Measurements from ENCODE around the gene RESP18.
A peak's percentile ranks its signal among the peaks of the same experiment; 100 is the strongest.
"Not testable (repeated sequence)": the region's sequence is repeated elsewhere in the genome, so short reads cannot be mapped to it uniquely, and the experiment has no call there.

RESP18 gene

DNA sequence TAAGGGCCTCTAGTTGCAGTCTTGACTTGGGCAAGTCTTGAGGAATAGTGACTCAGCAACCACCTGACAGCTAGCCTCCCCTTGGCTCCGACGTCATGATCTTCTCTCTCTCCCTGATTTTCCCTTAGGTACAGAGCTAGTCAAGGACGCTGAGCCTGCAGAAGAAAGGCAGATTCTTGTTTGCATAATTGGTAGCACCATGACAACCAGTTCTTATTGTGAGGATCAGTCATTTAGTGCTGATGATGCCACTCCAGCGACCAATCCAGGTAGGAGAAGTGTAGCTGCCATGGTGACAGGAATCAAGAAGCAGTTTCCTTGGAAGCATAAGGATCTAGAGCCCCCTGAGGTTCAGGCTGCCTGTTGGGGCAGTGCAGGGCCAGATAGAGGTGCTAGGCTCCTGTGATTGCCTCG, 2.8 kb upstream of the RESP18 start:
- no peaks in the 10 kb centered on the region for H3K9me3 ChIP-seq (ENCODE audit: low read depth, low read length)
- no peak for TF ChIP-seq FOXP2 (optimal IDR thresholded peaks at IDR 0.05; ENCODE audit: control extremely low read depth, extremely low read length, insufficient read depth)
- TF ChIP-seq EZH2 (IDR thresholded peaks at IDR 0.05): no peak
- no peak for TF ChIP-seq POLR2AphosphoS5 (IDR thresholded peaks at IDR 0.05; ENCODE audit: borderline replicate concordance, low read depth, low read length)
- no peaks in the 10 kb centered on the region for H3K36me3 ChIP-seq (ENCODE audit: insufficient read depth, low read length)
- no peak overlapping the region for H3K9ac ChIP-seq (ENCODE audit: insufficient read length)
- H3K27ac ChIP-seq: no peak overlapping the region
- DNase-seq (ENCODE audit: low read depth, low spot score): no peak
- no peak overlapping the region for H3K4me3 ChIP-seq

DNA sequence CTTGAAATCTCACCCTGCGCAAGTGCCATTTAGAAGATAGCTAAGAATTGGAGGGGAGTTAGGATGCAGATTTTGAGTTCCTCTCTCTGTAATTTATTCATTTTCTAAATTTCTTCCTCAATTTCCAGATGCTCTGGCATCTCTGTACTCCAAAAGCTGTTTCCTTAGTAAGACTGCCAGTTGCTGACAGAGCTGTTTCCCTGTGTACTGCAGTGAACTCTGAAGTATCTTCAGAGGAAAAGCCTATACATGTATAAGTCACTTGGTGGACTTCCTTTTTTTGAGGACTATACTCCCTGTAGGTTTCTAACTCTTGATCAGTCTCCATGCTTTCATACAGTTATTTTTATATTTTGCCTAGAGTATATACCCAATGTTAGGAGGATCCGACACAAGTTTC, 1.5 kb upstream of the RESP18 start:
- Histone ChIP-seq H3K27ac (no peak overlapping the region), H3K4me3 (no peak overlapping the region), H3K36me3 (ENCODE audit: insufficient read depth, low read length) (no peaks in the 10 kb centered on the region), H3K9me3 (ENCODE audit: low read depth, low read length) (no peaks in the 10 kb centered on the region), H3K9ac (ENCODE audit: insufficient read length) (no peak overlapping the region)
- TF ChIP-seq EZH2 (IDR thresholded peaks at IDR 0.05) (no peak), POLR2AphosphoS5 (IDR thresholded peaks at IDR 0.05; ENCODE audit: borderline replicate concordance, low read depth, low read length) (no peak), FOXP2 (optimal IDR thresholded peaks at IDR 0.05; ENCODE audit: control extremely low read depth, extremely low read length, insufficient read depth) (no peak)
- no peak for DNase-seq (ENCODE audit: low read depth, low spot score)

DNA sequence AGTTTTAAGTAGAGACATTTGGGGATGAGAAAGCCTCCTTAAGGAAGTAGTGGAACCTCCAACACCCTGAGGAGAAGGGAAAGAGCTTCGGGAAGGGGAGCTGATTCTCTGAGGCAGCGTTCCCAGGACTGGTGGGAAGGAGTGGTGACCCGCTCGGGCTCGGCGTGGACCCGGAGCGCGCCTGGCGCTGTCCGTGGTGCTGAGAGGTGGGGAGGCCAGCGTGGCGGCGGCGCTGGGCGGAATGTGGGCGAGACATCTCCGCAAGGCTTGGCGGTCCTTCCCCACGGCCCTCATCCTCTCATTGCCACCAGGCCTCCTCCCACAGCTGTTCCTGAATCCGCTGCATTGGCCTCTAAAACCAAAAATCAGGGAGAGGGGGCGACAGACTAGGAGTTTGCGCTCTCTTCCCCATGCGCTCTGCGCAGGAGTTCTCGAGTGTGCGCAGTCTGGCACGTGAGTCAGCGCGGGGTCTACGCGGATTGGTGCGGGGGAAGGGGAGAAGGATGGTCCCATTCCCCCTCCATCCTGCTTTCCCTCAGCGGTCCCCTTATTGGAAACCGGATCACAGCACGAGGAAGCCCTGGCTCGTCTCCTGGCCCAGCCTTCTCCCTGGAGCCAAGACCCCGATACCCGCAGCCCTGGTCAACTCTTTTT, 857 bp downstream of the RESP18 start:
- DNase-seq (ENCODE audit: low read depth, low spot score): no peak
- Histone ChIP-seq H3K4me3 (no peak overlapping the region), H3K27ac (no peak overlapping the region), H3K9ac (ENCODE audit: insufficient read length) (no peak overlapping the region), H3K36me3 (ENCODE audit: insufficient read depth, low read length) (no peaks in the 10 kb centered on the region), H3K9me3 (ENCODE audit: low read depth, low read length) (no peaks in the 10 kb centered on the region)
- TF ChIP-seq EZH2 (IDR thresholded peaks at IDR 0.05) (no peak), POLR2AphosphoS5 (IDR thresholded peaks at IDR 0.05; ENCODE audit: borderline replicate concordance, low read depth, low read length) (no peak), FOXP2 (optimal IDR thresholded peaks at IDR 0.05; ENCODE audit: control extremely low read depth, extremely low read length, insufficient read depth) (peak; percentile 32)

DNA sequence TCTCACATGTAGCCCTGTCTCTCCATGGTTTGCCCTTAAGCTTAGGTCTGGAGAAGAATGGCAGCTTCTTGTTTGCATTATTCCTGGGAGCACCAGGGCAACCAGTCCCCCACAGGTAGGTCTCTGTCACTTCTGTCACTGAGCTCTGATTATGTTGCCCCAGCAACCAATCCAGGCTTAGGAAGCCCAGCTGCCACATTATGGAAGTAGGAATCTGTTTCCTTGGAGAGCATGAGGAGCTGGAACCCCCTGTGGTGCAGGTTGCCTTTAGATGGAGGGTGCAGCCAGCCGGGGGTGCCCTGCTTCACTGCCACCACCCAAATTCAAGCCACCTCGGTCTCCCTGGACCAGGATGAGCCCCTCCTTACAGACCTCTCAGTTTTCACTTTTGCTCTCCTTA, 4.8 kb downstream of the RESP18 start:
- TF ChIP-seq POLR2AphosphoS5 (IDR thresholded peaks at IDR 0.05; ENCODE audit: borderline replicate concordance, low read depth, low read length) (no peak), EZH2 (IDR thresholded peaks at IDR 0.05) (no peak), FOXP2 (optimal IDR thresholded peaks at IDR 0.05; ENCODE audit: control extremely low read depth, extremely low read length, insufficient read depth) (no peak)
- Histone ChIP-seq H3K4me3 (no peak overlapping the region), H3K9ac (ENCODE audit: insufficient read length) (no peak overlapping the region), H3K27ac (no peak overlapping the region), H3K9me3 (ENCODE audit: low read depth, low read length) (no peaks in the 10 kb centered on the region), H3K36me3 (ENCODE audit: insufficient read depth, low read length) (no peaks in the 10 kb centered on the region)
- no peak for DNase-seq (ENCODE audit: low read depth, low spot score)

DNA sequence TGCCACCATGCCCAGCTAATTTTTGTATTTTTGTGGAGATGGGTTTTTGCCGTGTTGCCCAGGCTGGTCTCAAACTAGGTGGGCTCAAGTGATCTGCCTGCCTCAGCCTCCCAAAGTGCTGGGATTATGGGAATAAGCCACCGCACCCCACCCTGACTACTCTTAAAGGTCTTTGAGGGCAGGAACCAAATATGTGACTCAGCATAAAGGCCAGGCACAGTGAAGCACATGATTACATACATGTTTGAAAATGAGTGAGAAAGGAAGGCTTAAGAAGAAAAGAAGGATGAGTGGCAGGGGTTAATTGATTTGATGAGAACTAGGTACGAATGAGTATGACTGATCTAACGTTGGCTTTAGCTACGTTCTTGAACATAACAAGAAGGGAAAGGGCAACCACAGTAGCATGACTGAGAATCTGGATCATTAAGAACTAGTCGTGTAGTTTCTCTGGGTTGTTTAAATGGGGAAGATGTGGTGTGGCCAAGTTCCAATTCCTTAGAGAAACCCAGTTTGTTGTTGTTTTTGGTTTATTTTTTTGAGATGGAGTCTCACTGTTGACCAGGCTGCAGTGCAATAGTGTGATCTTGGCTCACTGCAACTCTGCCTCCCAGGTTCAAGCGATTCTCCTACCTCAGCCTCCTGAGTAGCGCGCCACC, 6.8 kb downstream of the RESP18 start:
- H3K9ac ChIP-seq (ENCODE audit: insufficient read length): no peak overlapping the region
- H3K9me3 ChIP-seq (ENCODE audit: low read depth, low read length): no peaks in the 10 kb centered on the region
- DNase-seq (ENCODE audit: low read depth, low spot score): no peak
- no peak overlapping the region for H3K27ac ChIP-seq
- no peak for TF ChIP-seq FOXP2 (optimal IDR thresholded peaks at IDR 0.05; ENCODE audit: control extremely low read depth, extremely low read length, insufficient read depth)
- TF ChIP-seq POLR2AphosphoS5 (IDR thresholded peaks at IDR 0.05; ENCODE audit: borderline replicate concordance, low read depth, low read length): no peak
- no peak for TF ChIP-seq EZH2 (IDR thresholded peaks at IDR 0.05)
- H3K36me3 ChIP-seq (ENCODE audit: insufficient read depth, low read length): no peaks in the 10 kb centered on the region
- H3K4me3 ChIP-seq: no peak overlapping the region

DNA sequence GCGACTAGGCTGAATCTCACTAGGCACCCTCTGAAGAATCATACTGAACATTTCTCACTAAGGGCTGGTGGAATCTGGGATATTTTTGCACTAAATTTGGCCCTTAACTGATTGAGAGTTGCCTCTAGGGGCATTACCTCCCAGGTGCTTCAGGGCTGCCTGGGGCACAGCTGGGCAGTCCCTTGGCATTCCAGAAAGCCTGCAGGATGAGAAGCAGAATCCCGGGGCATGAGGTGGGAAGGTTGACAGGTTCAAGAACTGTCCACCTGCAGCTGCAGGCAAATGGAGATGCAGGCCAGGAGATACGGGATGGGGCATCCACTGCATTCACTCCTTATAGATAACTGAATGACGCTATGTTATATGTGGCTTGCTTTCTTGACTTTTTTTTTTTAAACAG, 7.4 kb downstream of the RESP18 start:
- DNase-seq (ENCODE audit: low read depth, low spot score): no peak
- H3K27ac ChIP-seq: no peak overlapping the region
- no peaks in the 10 kb centered on the region for H3K36me3 ChIP-seq (ENCODE audit: insufficient read depth, low read length)
- no peaks in the 10 kb centered on the region for H3K9me3 ChIP-seq (ENCODE audit: low read depth, low read length)
- no peak for TF ChIP-seq EZH2 (IDR thresholded peaks at IDR 0.05)
- H3K4me3 ChIP-seq: no peak overlapping the region
- H3K9ac ChIP-seq (ENCODE audit: insufficient read length): no peak overlapping the region

DNA sequence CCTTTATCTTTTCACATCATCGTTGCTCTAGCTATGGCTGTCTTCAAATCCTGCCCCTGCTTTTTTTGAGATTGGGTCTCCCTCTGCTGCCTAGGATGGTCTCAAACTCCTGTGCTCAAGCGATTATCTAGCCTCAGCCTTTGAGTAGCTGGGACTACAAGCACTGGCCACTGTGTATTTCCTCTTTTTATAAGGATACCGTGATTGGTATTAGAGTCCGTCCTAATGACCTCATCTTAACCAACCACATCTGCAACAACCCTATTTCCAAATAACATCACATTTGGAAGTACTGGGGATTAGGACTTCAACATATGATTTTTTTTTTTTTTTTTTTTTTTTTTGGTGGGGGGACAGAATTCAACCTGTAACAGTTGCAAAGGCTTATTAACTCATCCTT, 9.1 kb downstream of the RESP18 start:
- no peak for DNase-seq (ENCODE audit: low read depth, low spot score)
- no peak overlapping the region for H3K9ac ChIP-seq (ENCODE audit: insufficient read length)
- no peak overlapping the region for H3K27ac ChIP-seq
- TF ChIP-seq FOXP2 (optimal IDR thresholded peaks at IDR 0.05; ENCODE audit: control extremely low read depth, extremely low read length, insufficient read depth) (no peak), POLR2AphosphoS5 (IDR thresholded peaks at IDR 0.05; ENCODE audit: borderline replicate concordance, low read depth, low read length) (no peak), EZH2 (IDR thresholded peaks at IDR 0.05) (no peak)
- no peak overlapping the region for H3K4me3 ChIP-seq
- no peaks in the 10 kb centered on the region for H3K9me3 ChIP-seq (ENCODE audit: low read depth, low read length)
- H3K36me3 ChIP-seq (ENCODE audit: insufficient read depth, low read length): no peaks in the 10 kb centered on the region

DNA sequence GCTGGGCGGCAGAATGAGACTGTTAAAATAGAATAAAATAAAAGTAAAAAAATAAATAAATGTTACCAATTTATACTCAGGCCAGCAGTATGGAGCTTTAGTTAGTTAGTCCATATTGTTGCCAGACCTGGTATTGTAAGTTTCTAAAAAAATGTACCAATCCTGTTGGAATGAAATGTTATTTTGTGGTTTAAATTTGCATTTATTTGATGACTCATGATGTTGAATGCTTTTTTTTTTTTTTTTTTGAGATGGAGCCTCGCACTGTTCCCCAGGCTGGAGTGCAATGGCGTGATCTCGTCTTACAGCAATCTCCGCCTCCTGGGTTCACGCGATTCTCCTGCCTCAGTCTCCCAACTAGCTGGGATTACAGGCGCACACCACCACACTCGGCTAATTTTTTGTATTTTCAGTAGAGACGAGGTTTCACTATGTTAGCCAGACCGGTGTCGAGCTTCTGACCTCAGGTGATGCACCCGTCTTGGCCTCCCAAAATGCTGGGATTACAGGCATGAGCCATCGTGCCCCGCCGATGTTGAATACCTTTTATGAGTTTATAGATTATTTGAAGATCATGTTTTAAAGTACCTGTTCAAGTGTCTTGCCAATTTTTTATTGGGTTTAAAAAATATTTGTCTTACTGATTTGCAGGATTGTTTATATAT, 17.6 kb downstream of the RESP18 start:
- no peak overlapping the region for H3K4me3 ChIP-seq
- no peaks in the 10 kb centered on the region for H3K9me3 ChIP-seq (ENCODE audit: low read depth, low read length)
- H3K27ac ChIP-seq: no peak overlapping the region
- no peak overlapping the region for H3K9ac ChIP-seq (ENCODE audit: insufficient read length)
- no peaks in the 10 kb centered on the region for H3K36me3 ChIP-seq (ENCODE audit: insufficient read depth, low read length)
- TF ChIP-seq POLR2AphosphoS5 (IDR thresholded peaks at IDR 0.05; ENCODE audit: borderline replicate concordance, low read depth, low read length) (no peak), EZH2 (IDR thresholded peaks at IDR 0.05) (no peak), FOXP2 (optimal IDR thresholded peaks at IDR 0.05; ENCODE audit: control extremely low read depth, extremely low read length, insufficient read depth) (no peak)
- no peak for DNase-seq (ENCODE audit: low read depth, low spot score)

DNA sequence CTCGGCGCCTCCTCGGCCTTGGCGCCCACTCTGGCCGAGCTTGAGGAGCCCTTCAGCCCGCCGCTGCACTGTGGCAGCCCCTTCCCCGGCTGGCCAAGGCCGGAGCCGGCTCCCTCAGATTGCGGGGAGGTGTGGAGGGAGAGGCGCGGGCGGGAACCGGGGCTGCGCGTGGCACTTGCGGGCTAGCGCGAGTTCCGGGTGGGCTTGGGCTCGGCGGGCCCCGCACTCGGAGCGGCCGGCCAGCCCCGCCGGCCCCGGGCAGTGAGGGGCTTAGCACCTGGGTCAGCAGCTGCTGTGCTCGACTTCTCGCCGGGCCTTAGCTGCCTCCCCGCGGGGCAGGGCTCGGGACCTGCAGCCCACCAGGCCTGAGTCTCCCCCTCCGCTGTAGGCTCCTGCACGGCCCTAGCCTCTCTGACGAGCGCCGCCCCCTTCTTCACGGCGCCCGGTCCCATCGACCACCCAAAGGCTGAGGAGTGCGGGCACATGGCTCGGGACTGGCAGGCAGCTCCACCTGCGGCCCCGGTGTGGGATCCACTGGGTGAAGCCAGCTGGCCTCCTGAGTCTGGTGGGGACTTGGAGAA, 19.8 kb downstream of the RESP18 start:
- not testable (repeated sequence) for H3K4me3 ChIP-seq; H3K9ac ChIP-seq (ENCODE audit: insufficient read length); DNase-seq (ENCODE audit: low read depth, low spot score); H3K36me3 ChIP-seq (ENCODE audit: insufficient read depth, low read length); H3K27ac ChIP-seq; H3K9me3 ChIP-seq (ENCODE audit: low read depth, low read length)
